ENCODE results near the gene PPP1R14C.

DNA sequence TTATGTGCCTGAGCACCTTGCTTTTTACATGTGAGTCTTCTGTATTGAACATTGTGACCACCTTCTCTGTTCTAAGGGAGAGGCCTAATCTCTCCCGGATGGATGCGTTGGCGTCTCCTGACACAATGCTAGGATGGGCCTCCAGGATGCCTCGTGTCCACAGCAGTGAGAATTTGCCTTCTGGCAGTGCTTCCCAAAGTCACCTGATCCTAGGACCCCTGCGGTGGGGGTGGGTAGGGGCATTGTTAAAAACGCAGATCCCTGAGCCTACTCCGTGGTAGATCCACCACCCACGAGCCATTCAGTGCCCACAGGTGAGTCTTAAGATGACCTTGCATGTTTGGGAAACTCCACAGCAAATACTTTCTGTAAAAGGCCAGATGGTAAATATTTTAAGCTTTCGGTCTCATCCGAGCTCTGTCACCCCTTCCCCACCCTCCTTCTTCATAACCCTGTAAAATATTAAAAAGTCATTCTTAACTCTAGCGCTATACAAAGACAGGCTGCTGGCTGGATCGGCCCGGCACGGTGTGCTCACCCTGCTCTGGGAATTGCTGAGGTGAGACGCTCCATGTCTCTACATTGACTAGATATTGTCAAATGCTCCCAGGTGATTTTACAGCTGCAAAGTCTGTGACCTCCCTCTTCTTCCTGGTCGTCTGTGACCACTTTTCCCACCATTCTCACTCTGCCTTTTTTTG, 119.3 kb downstream of the PPP1R14C start:
- no peak for TF ChIP-seq TOX (CRISPR knock-in tag; IDR thresholded peaks at IDR 0.05; ENCODE audit: borderline replicate concordance)
- TF ChIP-seq ZFP30 (CRISPR knock-in tag; IDR thresholded peaks at IDR 0.05): no peak
- TF ChIP-seq BACH2 (CRISPR knock-in tag; IDR thresholded peaks at IDR 0.05; ENCODE audit: borderline replicate concordance): no peak
- TF ChIP-seq, protein P1, sequence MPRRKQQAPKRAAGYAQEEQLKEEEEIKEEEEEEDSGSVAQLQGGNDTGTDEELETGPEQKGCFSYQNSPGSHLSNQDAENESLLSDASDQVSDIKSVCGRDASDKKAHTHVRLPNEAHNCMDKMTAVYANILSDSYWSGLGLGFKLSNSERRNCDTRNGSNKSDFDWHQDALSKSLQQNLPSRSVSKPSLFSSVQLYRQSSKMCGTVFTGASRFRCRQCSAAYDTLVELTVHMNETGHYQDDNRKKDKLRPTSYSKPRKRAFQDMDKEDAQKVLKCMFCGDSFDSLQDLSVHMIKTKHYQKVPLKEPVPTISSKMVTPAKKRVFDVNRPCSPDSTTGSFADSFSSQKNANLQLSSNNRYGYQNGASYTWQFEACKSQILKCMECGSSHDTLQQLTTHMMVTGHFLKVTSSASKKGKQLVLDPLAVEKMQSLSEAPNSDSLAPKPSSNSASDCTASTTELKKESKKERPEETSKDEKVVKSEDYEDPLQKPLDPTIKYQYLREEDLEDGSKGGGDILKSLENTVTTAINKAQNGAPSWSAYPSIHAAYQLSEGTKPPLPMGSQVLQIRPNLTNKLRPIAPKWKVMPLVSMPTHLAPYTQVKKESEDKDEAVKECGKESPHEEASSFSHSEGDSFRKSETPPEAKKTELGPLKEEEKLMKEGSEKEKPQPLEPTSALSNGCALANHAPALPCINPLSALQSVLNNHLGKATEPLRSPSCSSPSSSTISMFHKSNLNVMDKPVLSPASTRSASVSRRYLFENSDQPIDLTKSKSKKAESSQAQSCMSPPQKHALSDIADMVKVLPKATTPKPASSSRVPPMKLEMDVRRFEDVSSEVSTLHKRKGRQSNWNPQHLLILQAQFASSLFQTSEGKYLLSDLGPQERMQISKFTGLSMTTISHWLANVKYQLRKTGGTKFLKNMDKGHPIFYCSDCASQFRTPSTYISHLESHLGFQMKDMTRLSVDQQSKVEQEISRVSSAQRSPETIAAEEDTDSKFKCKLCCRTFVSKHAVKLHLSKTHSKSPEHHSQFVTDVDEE (CRISPR knock-in tag; IDR thresholded peaks at IDR 0.05): no peak
- TF ChIP-seq, protein P2, sequence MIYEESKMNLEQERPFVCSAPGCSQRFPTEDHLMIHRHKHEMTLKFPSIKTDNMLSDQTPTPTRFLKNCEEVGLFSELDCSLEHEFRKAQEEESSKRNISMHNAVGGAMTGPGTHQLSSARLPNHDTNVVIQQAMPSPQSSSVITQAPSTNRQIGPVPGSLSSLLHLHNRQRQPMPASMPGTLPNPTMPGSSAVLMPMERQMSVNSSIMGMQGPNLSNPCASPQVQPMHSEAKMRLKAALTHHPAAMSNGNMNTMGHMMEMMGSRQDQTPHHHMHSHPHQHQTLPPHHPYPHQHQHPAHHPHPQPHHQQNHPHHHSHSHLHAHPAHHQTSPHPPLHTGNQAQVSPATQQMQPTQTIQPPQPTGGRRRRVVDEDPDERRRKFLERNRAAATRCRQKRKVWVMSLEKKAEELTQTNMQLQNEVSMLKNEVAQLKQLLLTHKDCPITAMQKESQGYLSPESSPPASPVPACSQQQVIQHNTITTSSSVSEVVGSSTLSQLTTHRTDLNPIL (CRISPR knock-in tag; IDR thresholded peaks at IDR 0.05; ENCODE audit: low read depth): no peak
- no peak for TF ChIP-seq ARNTL (CRISPR knock-in tag; IDR thresholded peaks at IDR 0.05; ENCODE audit: borderline replicate concordance, low read depth)
- no peak for TF ChIP-seq ZNF565 (CRISPR knock-in tag; conservative IDR thresholded peaks at IDR 0.05; ENCODE audit: low read depth)
- TF ChIP-seq ISL1 (CRISPR knock-in tag; IDR thresholded peaks at IDR 0.05): no peak
- TF ChIP-seq ZFP3 (CRISPR knock-in tag; IDR thresholded peaks at IDR 0.05): no peak
- TF ChIP-seq, protein P3, sequence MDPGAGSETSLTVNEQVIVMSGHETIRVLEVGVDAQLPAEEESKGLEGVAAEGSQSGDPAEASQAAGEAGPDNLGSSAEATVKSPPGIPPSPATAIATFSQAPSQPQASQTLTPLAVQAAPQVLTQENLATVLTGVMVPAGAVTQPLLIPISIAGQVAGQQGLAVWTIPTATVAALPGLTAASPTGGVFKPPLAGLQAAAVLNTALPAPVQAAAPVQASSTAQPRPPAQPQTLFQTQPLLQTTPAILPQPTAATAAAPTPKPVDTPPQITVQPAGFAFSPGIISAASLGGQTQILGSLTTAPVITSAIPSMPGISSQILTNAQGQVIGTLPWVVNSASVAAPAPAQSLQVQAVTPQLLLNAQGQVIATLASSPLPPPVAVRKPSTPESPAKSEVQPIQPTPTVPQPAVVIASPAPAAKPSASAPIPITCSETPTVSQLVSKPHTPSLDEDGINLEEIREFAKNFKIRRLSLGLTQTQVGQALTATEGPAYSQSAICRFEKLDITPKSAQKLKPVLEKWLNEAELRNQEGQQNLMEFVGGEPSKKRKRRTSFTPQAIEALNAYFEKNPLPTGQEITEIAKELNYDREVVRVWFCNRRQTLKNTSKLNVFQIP (CRISPR knock-in tag; IDR thresholded peaks at IDR 0.05; ENCODE audit: borderline replicate concordance, low read depth): no peak
- TF ChIP-seq RARB (CRISPR knock-in tag; IDR thresholded peaks at IDR 0.05): no peak
- no peak for TF ChIP-seq OSR1 (CRISPR knock-in tag; IDR thresholded peaks at IDR 0.05)
